ENCODE results near the gene KCNQ1. TPM values are rescaled to one million over a fixed set of nuclear protein-coding genes. Genes with fewer than 3 reads are reported as not detected.

The KCNQ1 gene
- total RNA-seq, 1 experiment from 2014 or later = 2.3 TPM

DNA sequence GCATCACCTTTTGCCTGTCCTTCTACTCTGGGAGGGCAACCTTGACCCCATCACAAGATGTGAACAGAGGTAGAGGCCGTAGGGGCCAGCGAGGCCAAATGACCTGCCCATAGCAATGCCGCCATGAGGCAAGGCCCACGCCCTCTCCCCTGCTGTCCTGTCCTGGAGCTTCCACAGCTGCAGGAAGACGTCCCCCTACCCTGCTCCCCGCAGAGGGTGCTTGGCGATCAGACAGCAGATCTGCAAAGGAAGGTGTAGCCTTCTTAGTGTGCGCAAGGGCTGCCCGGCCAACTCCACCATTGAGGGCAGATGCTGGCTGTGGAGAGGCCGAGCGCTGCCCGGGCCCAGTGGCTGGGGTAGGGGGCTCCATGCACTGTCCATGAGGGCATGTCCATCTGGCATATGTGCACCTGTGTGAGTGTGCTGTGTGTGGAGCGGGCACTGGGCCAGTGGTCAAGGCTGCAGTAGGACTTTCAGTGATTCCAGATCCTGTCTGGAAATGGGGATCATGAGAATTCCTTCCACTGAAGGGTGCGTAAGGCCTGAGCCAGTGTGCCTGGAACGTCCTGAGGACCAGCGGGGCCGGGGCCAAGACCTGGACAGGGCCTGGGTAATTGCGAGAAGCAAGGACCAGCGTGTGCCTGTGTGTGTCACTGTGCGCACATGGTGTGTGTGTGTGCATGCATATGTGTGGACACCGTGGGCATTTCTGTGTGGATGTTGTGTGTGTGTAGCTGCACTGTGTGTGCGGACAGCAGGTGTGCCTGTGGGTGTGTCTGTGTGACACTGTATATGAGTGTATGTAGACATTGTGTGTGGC, 11.5 kb upstream of the KCNQ1 start:
- no CpG with 5 or more reads among the region's 22 CpGs for WGBS (ENCODE audit: extremely low coverage, insufficient read length, low lambda C conversion rate)
- no peak for DNase-seq

More for the DNA sequence above, 11.5 kb upstream of the KCNQ1 start:
- TF ChIP-seq, protein P1, sequence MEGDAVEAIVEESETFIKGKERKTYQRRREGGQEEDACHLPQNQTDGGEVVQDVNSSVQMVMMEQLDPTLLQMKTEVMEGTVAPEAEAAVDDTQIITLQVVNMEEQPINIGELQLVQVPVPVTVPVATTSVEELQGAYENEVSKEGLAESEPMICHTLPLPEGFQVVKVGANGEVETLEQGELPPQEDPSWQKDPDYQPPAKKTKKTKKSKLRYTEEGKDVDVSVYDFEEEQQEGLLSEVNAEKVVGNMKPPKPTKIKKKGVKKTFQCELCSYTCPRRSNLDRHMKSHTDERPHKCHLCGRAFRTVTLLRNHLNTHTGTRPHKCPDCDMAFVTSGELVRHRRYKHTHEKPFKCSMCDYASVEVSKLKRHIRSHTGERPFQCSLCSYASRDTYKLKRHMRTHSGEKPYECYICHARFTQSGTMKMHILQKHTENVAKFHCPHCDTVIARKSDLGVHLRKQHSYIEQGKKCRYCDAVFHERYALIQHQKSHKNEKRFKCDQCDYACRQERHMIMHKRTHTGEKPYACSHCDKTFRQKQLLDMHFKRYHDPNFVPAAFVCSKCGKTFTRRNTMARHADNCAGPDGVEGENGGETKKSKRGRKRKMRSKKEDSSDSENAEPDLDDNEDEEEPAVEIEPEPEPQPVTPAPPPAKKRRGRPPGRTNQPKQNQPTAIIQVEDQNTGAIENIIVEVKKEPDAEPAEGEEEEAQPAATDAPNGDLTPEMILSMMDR (conservative IDR thresholded peaks at IDR 0.05) = no peak
- H3T11ph ChIP-seq (ENCODE audit: low read length) = no peak overlapping the region
- no peak overlapping the region for H2BK15ac ChIP-seq (ENCODE audit: low read depth, low read length)
- peaks cover 30% of the 10 kb centered on the region for H3K27me3 Mint-ChIP-seq (ENCODE audit: low read depth)
- no peaks in the 10 kb centered on the region; a peak in 1 of 5 replicates for H3K9me3 Mint-ChIP-seq
- no peak overlapping the region for H4K8ac ChIP-seq (replicated peaks; ENCODE audit: insufficient read length, low read depth, low read length)
- H3K27ac Mint-ChIP-seq = no peak overlapping the region
- no peak overlapping the region for H2AK5ac ChIP-seq (ENCODE audit: insufficient read length, low read length)
- no peaks in the 10 kb centered on the region for H3K9me3 ChIP-seq (ENCODE audit: control insufficient read depth, low read depth, low read length)
- no peak overlapping the region for H3K18ac ChIP-seq (ENCODE audit: insufficient read length, low read depth, low read length)
- H3K23ac ChIP-seq (ENCODE audit: insufficient read length, low read depth, low read length) = no peak overlapping the region
- H2BK20ac ChIP-seq (ENCODE audit: low read depth, low read length, poor library complexity, severe bottlenecking) = no peak overlapping the region
- no peak overlapping the region for H3K56ac ChIP-seq (ENCODE audit: insufficient read length, low read depth, low read length)
- H2BK120ac ChIP-seq (ENCODE audit: low read depth, low read length, poor library complexity, severe bottlenecking) = no peak overlapping the region
- H3K4ac ChIP-seq (ENCODE audit: low read depth, low read length) = no peak overlapping the region
- no peaks in the 10 kb centered on the region for H3K4me1 ChIP-seq (ENCODE audit: insufficient read depth, low read length)
- no peak overlapping the region for H2AFZ ChIP-seq (ENCODE audit: low read length)
- H3K79me1 ChIP-seq (ENCODE audit: insufficient read depth, low read depth, low read length, poor library complexity, severe bottlenecking) = no peaks in the 10 kb centered on the region
- no peak overlapping the region for H4K5ac ChIP-seq (ENCODE audit: insufficient read length, low read depth, low read length)
- H3K79me2 ChIP-seq (ENCODE audit: insufficient read depth, low read length) = no peaks in the 10 kb centered on the region
- H4K20me1 ChIP-seq (ENCODE audit: control insufficient read depth, insufficient read depth, insufficient read length) = no peaks in the 10 kb centered on the region
- no peaks in the 10 kb centered on the region for H3K36me3 Mint-ChIP-seq (ENCODE audit: insufficient read depth in 1 of 3, low read depth in 3 of 3)
- H3K4me2 ChIP-seq (ENCODE audit: insufficient read depth, insufficient read length, low read length) = no peak overlapping the region
- no peak overlapping the region for H3K4me3 Mint-ChIP-seq
- no peaks in the 10 kb centered on the region for H3K23me2 ChIP-seq (ENCODE audit: insufficient read length, low read depth, low read length, poor library complexity, severe bottlenecking)
- H2BK5ac ChIP-seq (ENCODE audit: insufficient read length, low read length) = no peak overlapping the region
- H3K9ac ChIP-seq (ENCODE audit: extremely low read depth, insufficient read length, low read length) = no peak overlapping the region
- no peak overlapping the region for H2BK12ac ChIP-seq (ENCODE audit: insufficient read length, low read depth, low read length)
- H3K4me1 Mint-ChIP-seq = no peaks in the 10 kb centered on the region
- H3K14ac ChIP-seq (ENCODE audit: insufficient read depth, low read length) = no peak overlapping the region
- no peak overlapping the region for H4K91ac ChIP-seq (ENCODE audit: insufficient read length, low read depth, low read length)
- no peak overlapping the region for H3K27ac ChIP-seq (ENCODE audit: insufficient read length, low read depth, low read length)
- no peaks in the 10 kb centered on the region; the same call in 1 of the 2 replicates for H3K27me3 ChIP-seq (ENCODE audit: insufficient read depth, low read length)

All from H9 (cell line).